Mesothelial cell of epicardium (in vitro differentiated cells): ENCODE results near the gene LRRC59. TPM values are rescaled to one million over a fixed set of nuclear protein-coding genes. Genes with fewer than 3 reads are reported as not detected.

ENCODE experiments used
- DNase-seq, 2 experiments: peaks; one replicate each; pipeline ENCODE4 v3.0.0; 2021; ENCODE audit warnings: low spot score in 2 of 2; ENCODE audit not compliant: unreplicated experiment in 2 of 2
- H3K27ac Mint-ChIP-seq: 2 replicates; pipeline ENCODE4 v1.8.0; 2021; ENCODE audit warnings: mixed read lengths
- H3K27me3 Mint-ChIP-seq: 2 replicates; pipeline ENCODE4 v1.8.0; 2021; ENCODE audit warnings: low read depth, mixed read lengths
- H3K36me3 Mint-ChIP-seq: 2 replicates; pipeline ENCODE4 v1.8.0; 2021; ENCODE audit warnings: mixed read lengths
- H3K4me1 Mint-ChIP-seq: 2 replicates; pipeline ENCODE4 v1.8.0; 2021; ENCODE audit warnings: mixed read lengths
- H3K4me3 Mint-ChIP-seq: 2 replicates; pipeline ENCODE4 v1.8.0; 2021; ENCODE audit warnings: mild to moderate bottlenecking, moderate library complexity, mixed read lengths
- H3K9me3 Mint-ChIP-seq: 2 replicates; pipeline ENCODE4 v1.8.0; 2021; ENCODE audit warnings: mixed read lengths
- CTCF ChIP-seq: fragments of 200-600 bp; sonication (generic); IDR thresholded peaks from one replicate; pipeline ENCODE4 v1.5.0; 2021; ENCODE audit warnings: antibody characterized with exemption; ENCODE audit not compliant: unreplicated experiment
- total RNA-seq: library from RNA; stranded (reverse); gene quantifications from 3 replicates; pipeline ENCODE4 v1.2.1, GENCODE V29; 2021

Gene LRRC59
- total RNA-seq, 1 donor from 2014 or later = 60.7 TPM

- no peak overlapping the region for H3K27ac Mint-ChIP-seq
- peaks cover 46% of the 10 kb centered on the region for H3K36me3 Mint-ChIP-seq
- TF ChIP-seq CTCF = no peak
Observed at GRCh38 chr17:50382931-50383330, 14.4 kb downstream of the LRRC59 start.

GRCh38 chr17:50381920-50382319 lies 15.4 kb downstream of the LRRC59 start:
- Mint-ChIP-seq H3K4me3 (no peak overlapping the region), H3K27me3 (no peaks in the 10 kb centered on the region), H3K36me3 (peaks cover 37% of the 10 kb centered on the region), H3K27ac (no peak overlapping the region), H3K4me1 (no peaks in the 10 kb centered on the region), H3K9me3 (no peaks in the 10 kb centered on the region)
- DNase-seq = no peak
- TF ChIP-seq CTCF = no peak

More at GRCh38 chr17:50382931-50383330, 14.4 kb downstream of the LRRC59 start:
- H3K4me3 Mint-ChIP-seq = no peak overlapping the region
- no peaks in the 10 kb centered on the region for H3K4me1 Mint-ChIP-seq
- H3K27me3 Mint-ChIP-seq = no peaks in the 10 kb centered on the region
- DNase-seq = no peak
- no peaks in the 10 kb centered on the region for H3K9me3 Mint-ChIP-seq

- Mint-ChIP-seq H3K9me3 (no peaks in the 10 kb centered on the region), H3K36me3 (peaks cover 31% of the 10 kb centered on the region), H3K27ac (no peak overlapping the region), H3K4me1 (no peaks in the 10 kb centered on the region), H3K27me3 (no peaks in the 10 kb centered on the region), H3K4me3 (no peak overlapping the region)
- no peak for TF ChIP-seq CTCF
- DNase-seq = no peak
Observed at GRCh38 chr17:50381260-50381815, 16.0 kb downstream of the LRRC59 start.

- no peak overlapping the region for H3K4me3 Mint-ChIP-seq
- DNase-seq = no peak
- no peak overlapping the region for H3K27ac Mint-ChIP-seq
- peaks cover 31% of the 10 kb centered on the region for H3K36me3 Mint-ChIP-seq
- TF ChIP-seq CTCF = no peak
- H3K4me1 Mint-ChIP-seq = no peaks in the 10 kb centered on the region
- H3K9me3 Mint-ChIP-seq = no peaks in the 10 kb centered on the region
- H3K27me3 Mint-ChIP-seq = no peaks in the 10 kb centered on the region
Observed at GRCh38 chr17:50380369-50381259, 16.7 kb downstream of the LRRC59 start.

GRCh38 chr17:50379351-50380132 lies 17.8 kb downstream of the LRRC59 start:
- no peaks in the 10 kb centered on the region for H3K9me3 Mint-ChIP-seq
- no peaks in the 10 kb centered on the region for H3K27me3 Mint-ChIP-seq
- no peak for DNase-seq
- no peak overlapping the region for H3K27ac Mint-ChIP-seq
- H3K4me1 Mint-ChIP-seq = no peaks in the 10 kb centered on the region
- H3K4me3 Mint-ChIP-seq = no peak overlapping the region
- TF ChIP-seq CTCF = no peak
- H3K36me3 Mint-ChIP-seq = peaks cover 20% of the 10 kb centered on the region
